HepG2 (cell line): ENCODE data around the gene LYPD3. TPM values are rescaled to one million over a fixed set of nuclear protein-coding genes. Genes with fewer than 3 reads are reported as not detected.

Experiments
- CREB1 ChIP-seq, 2 experiments: fragments of 450-650 bp in 1 of 2; IDR thresholded peaks; 2 replicates each; pipeline ENCODE4 v1.6.1; 2016 to 2017; ENCODE audit warnings: control low read depth in 1 of 2, mild to moderate bottlenecking in 1 of 2, missing compliant biosample characterization in 1 of 2, missing genetic modification characterization in 1 of 2
- GABPB1 ChIP-seq: IDR thresholded peaks from 2 replicates; pipeline ENCODE4 v1.6.1; 2016; ENCODE audit warnings: mild to moderate bottlenecking, missing genetic modification reagents, moderate library complexity, missing compliant biosample characterization
- HNF1A ChIP-seq, 2 experiments: sonication (generic) in 1 of 2; formaldehyde crosslinking in 1 of 2; IDR thresholded peaks; 2 replicates each; pipeline versions ENCODE4 v1.4.0 to v1.6.1; 2016 to 2020; ENCODE audit warnings: borderline replicate concordance in 1 of 2, low read depth in 1 of 2, mild to moderate bottlenecking in 1 of 2, missing genetic modification reagents in 1 of 2
- PCBP1 ChIP-seq: fragments of 200-400 bp; formaldehyde crosslinking; IDR thresholded peaks from 2 replicates; pipeline ENCODE4 v1.6.1; 2017; ENCODE audit warnings: mild to moderate bottlenecking, low read depth, low read length, borderline replicate concordance
- PHF5A ChIP-seq: IDR thresholded peaks from one replicate; pipeline ENCODE4 v1.6.1; 2018; ENCODE audit warnings: low read depth, missing genetic modification reagents; ENCODE audit not compliant: unreplicated experiment
- TEAD3 ChIP-seq: optimal IDR thresholded peaks from 2 replicates; pipeline ENCODE3; 2016; ENCODE audit warnings: borderline replicate concordance
- TRAFD1 ChIP-seq: sonication (generic); formaldehyde crosslinking; IDR thresholded peaks from 2 replicates; pipeline ENCODE4 v1.5.1; 2020; ENCODE audit warnings: missing genetic modification reagents, mild to moderate bottlenecking, borderline replicate concordance
- ZNF232 ChIP-seq: sonication (generic); formaldehyde crosslinking; IDR thresholded peaks from 2 replicates; pipeline ENCODE4 v1.4.0; 2020; ENCODE audit warnings: missing genetic modification reagents, borderline replicate concordance
- ZNF414 ChIP-seq: sonication (generic); formaldehyde crosslinking; IDR thresholded peaks from 2 replicates; pipeline ENCODE4 v1.5.0; 2020; ENCODE audit warnings: missing genetic modification reagents
- ZNF441 ChIP-seq: sonication (generic); formaldehyde crosslinking; IDR thresholded peaks from 2 replicates; pipeline ENCODE4 v1.7.0; 2021; ENCODE audit warnings: missing genetic modification reagents, borderline replicate concordance
- ZNF674 ChIP-seq: sonication (generic); formaldehyde crosslinking; IDR thresholded peaks from 2 replicates; pipeline ENCODE4 v1.5.0; 2020; ENCODE audit warnings: low read depth, mild to moderate bottlenecking, missing genetic modification reagents
- ZNF687 ChIP-seq: sonication (generic); formaldehyde crosslinking; IDR thresholded peaks from 2 replicates; pipeline ENCODE4 v1.5.1; 2020; ENCODE audit warnings: mild to moderate bottlenecking, missing genetic modification reagents, moderate library complexity
- ZNF784 ChIP-seq: sonication (generic); formaldehyde crosslinking; IDR thresholded peaks from 2 replicates; pipeline ENCODE4 v1.5.1; 2020; ENCODE audit warnings: missing genetic modification reagents, mild to moderate bottlenecking, borderline replicate concordance
- polyA plus RNA-seq, 8 experiments: library from polyadenylated mRNA; depleted of rRNA in 3 of 8; stranded (reverse) in 7 of 8; unstranded in 1 of 8; fragments of >200 nt; fragmentation: Illumina TruSeq in 4 of 8; extraction: Trizol in 4 of 8; gene quantifications; 2 replicates each; pipeline versions ENCODE4 v1.2.1 to v1.2.3, GENCODE V29; 2011 to 2016; ENCODE audit warnings: low read depth in 4 of 8, missing spikeins in 1 of 8, mixed read lengths in 1 of 8; ENCODE audit not compliant: insufficient read depth in 1 of 8
- total RNA-seq, 5 experiments: library from RNA; depleted of rRNA; stranded (reverse); fragments of >200 nt; fragmentation: Illumina TruSeq; extraction: Trizol; gene quantifications; 2 replicates each; pipeline ENCODE4 v1.2.3, GENCODE V29; 2016; ENCODE audit warnings: low read depth in 1 of 5

Gene LYPD3
- total and polyA plus RNA-seq, 2 of the 13 experiments (the other 11 are each of a cell fraction or from before 2014, with no cell fraction given): 0.51 to 1.5 TPM

GRCh38 chr19:43503501-43504425 lies 38.4 kb upstream of the LYPD3 start (continued):
- TF ChIP-seq HNF1A (IDR thresholded peaks at IDR 0.05; ENCODE audit: low read depth): no peak
- 0 out of 2 replicates have a peak, but pooled peaks have one; percentile 58 for TF ChIP-seq HNF1A (CRISPR knock-in tag; IDR thresholded peaks at IDR 0.05; ENCODE audit: borderline replicate concordance)
- no peak for TF ChIP-seq TRAFD1
- no peak for TF ChIP-seq ZNF784 (CRISPR knock-in tag)
- peak; percentile 24; the same call in 1 of the 2 replicates for TF ChIP-seq ZNF441 (CRISPR knock-in tag)
- peak; percentile 29 for TF ChIP-seq TEAD3 (CRISPR knock-in tag)
- no peak for TF ChIP-seq PHF5A
- peak; percentile 21; the same call in 1 of the 2 replicates for TF ChIP-seq ZNF687 (CRISPR knock-in tag)
- TF ChIP-seq CREB1 (IDR thresholded peaks at IDR 0.05): peak; percentile 35; the same call in 1 of the 2 replicates
- TF ChIP-seq CREB1 (CRISPR knock-in tag; IDR thresholded peaks at IDR 0.05): peak; percentile 30; the same call in 1 of the 2 replicates
- no peak for TF ChIP-seq ZNF674
- TF ChIP-seq ZNF232 (CRISPR knock-in tag): peak; percentile 3; the same call in 1 of the 2 replicates
- TF ChIP-seq PCBP1: 0 out of 2 replicates have a peak, but pooled peaks have one; percentile 11
- peak; percentile 82 for TF ChIP-seq ZNF414 (CRISPR knock-in tag)
- TF ChIP-seq GABPB1 (CRISPR knock-in tag): no peak
